Hematopoietic multipotent progenitor cell treated with erythropoietin and hydrocortisone succinate and interleukin-3 and kit ligand, for 15 days (in vitro differentiated cells): ENCODE data around the gene PACRG.

Source experiments
- DNase-seq: peaks from one replicate; pipeline ENCODE4 v3.0.0-alpha.2; 2015; ENCODE audit warnings: low spot score

Gene PACRG

DNA sequence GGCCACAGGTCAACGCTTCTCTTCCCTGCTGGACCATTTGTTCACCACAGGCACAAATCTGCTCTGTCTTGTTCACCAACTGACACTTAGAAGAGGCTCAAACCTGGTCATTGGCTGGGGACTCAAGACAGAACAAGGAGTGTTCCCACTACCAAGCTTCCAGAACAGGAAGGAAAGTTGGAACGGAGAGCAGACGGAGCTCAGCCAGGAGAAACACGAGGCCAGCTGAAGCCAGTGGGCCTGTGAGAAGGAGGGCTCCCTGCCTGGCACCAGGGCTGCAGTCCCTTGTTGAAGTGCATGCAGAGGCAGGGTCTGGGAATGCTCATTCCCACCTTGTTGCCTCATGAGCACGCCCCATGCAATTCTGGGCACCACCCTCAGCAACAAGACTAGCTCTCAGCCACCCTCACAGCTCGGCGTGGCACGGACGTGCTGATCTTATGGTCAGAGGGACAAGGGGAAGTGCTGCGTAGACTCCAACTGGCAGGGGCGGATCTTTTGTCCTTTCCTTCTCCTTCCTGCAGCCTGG lies 450.2 kb downstream of the PACRG start:
- DNase-seq: no peak

DNA sequence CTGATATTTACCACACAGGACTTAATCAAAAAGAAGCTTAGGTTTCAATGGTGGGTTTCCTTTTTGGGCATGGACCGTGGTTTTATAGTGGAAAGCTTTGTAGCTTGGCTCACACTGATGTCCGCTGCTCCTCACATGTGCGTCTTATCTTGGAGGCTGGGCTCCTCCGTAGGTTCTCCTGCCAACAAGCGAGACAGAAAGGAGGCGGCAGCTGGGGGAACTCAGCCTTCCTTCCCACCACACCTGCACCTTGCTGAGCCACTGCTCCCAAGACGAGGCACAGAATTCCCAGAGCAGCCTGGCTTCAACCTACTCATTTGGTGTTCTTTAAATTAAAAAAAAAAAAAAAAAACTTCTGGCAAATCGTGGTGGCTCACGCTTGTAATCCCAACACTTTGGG lies 451.3 kb downstream of the PACRG start:
- DNase-seq: no peak

DNA sequence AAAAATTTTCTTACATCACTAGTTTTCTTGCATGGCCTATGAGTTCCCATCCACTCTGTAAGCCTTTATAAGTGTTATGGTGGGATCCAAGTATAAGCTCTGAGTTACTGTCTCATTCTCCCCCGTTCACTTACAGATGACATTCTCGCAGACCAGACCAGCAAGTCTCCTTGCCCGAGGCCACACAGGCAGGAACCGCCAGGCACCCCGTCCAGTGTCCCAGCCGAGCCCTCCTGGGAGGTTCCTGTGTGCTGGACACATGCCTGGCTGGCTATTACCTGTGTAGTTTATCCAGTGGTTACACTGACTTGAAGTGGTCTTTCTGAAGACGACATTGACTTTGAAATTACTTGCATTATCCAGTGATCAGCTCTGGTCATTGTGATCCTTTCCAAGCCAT lies 451.9 kb downstream of the PACRG start:
- no peak for DNase-seq

DNA sequence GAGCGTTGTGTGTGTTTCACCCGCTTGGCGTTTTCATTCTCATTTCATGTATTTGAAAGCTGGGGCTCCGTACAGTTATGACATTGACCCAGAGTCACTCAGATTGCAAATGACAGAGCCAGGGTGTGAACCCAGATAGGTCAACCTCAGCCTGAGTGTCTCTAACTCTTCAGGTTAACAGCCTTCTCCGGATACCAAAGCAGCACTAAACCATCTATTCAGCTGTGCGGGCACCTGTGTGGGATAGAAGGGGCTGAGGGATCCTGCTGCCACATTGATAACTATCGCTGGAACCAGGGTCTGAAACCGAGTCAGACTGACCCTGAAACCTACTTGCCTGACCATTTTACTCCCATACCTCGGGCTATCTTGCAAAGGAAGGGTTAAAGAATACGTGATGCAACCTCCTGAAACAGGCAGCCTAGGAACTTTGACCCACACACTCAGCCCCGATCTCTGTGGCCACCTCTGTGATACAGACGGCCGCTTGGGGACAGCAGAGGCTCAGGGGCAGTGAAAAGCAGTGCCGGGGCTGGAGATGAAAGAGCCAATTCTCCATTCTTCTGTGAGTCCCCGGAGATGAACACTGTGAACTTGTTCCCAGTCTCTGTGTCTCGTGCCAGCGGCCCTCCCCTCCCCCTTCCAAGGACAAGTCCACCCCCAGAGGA lies 453.2 kb downstream of the PACRG start:
- DNase-seq: no peak

DNA sequence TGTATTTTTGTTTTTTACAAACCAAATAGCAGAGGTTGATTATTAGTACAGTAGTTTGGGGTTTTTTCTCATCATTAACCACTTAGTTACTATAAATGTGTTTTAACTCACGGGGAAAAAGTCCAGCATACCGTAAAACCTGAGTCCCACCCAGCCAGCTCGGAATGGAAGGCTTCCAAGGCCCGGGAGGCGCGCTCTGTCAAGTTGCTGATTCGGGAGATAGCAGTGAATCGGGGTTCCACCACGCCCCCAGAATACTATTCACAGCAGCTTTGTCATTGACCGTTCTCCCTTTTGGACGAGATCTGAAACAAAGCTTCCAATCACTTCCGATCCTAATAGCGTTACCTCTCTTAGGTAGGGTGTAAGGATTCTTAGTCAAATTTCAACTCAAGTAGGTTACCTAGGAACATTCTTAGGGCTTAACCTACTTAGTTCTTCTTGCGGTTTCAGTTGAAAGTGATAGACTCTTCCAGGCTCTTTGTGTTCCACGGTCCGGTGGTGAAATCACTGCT lies 453.9 kb downstream of the PACRG start:
- DNase-seq: no peak

DNA sequence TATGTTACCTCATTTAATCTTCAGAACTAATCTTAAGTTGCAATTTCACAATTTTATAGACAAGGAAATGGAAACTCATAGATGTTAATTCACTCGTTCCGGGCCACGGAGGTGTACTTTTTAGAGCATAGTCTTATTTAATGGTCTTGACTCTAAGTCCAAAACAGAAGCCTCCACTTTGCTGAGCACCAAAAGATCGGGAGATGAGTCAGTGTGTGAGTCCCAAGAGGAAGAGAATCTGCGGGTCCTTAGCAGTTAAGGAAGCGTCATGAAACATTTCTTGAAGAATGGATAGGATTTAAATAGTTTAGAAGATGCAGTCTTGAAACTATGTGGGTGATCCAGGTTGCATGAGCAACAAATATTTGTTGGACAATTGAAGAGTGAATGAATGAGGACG lies 454.9 kb downstream of the PACRG start:
- DNase-seq: no peak

DNA sequence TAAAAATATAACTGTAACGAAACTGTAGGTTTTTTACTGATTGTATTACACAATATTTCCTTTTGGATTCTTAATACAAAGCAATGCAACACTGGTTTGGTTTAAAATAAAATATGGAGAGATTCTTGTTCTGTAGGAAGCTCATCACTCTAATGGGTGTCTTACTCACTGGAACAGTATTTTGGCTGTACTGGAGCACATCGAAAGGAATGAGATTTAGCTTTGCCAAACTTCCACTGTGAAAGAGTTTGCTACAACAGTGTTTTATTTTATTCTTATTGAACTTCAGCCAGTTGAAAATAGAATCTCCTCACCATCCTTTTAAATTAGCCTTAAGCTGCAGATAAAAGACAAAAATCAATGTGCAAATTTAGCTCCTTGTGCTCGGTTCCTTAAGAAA lies 456.0 kb downstream of the PACRG start:
- no peak for DNase-seq

DNA sequence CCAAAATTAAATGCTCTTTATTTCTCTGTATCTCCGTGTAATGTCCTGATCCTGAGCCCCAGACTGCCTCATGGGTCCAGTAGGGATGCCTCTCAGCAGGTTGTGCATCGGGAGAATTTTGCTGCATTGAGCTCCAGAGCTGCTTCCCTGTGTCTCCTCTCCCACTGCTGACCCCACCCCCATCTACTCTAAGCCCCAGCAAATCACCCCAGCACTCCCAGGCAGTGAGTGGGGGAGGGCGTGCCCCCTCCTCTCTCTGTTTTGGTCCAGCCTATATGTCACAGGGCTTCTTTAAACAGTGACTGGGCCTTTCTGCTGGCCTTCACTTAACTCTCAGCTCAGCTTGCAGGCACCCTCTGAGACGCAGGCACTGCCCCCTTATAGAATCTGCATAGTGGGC lies 458.0 kb downstream of the PACRG start:
- DNase-seq: no peak

DNA sequence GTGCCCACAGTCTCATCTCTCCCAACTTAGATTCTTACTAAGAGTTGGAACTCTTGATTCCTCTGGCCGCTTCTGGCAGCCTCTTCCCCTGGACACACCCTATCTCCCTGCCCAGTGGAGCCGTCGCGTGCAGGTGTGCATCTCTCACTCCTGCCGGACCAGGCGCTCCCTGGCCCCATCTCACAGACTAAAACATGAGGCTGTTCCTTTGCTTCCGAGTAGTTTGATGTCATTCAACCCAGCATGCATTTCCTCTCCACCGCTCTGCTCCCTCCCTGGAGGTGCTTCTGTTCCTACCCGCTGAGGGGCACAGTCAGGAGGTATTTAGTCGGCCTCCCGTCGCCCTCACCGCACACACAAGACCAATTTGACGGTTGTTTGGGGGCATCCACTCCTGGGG lies 458.8 kb downstream of the PACRG start:
- DNase-seq: no peak

DNA sequence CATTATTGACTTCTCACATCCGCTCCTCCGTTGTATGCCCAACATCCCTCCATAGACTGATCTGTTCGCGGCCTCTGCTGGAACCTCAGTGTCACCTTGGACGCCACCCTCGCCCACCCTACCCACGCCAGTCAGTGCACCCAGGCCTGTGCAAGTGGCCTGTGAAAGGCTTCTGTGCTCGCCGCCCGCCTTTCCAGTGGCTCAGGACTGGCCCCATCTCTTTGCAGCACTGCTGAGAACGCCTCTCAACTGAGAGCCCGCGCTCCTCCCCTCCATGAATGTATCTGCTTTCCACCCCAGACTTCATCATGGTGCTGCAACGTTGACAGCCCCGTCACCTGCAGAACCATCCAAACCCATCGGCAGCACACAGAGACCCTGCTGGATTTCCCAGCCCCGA lies 459.4 kb downstream of the PACRG start:
- DNase-seq: no peak

DNA sequence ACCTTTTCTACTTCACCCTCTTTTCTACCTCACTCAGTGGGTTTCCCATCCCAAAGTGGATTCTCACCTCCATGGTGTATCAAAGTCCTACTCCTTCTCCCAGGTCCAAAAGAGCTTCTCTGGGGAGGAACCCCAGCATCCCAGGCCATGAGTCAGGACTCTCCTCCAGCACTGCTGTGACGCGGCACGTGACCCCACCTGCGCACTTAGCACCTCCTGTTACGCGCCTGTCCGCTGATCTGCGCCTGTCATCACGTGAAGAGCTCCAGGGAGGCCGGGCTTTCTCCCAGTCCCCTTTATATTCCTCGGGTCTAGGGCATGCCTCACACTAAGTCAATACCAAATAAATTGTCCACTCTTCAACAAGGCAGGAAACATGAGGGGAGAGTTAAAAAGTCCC lies 459.8 kb downstream of the PACRG start:
- DNase-seq: no peak

DNA sequence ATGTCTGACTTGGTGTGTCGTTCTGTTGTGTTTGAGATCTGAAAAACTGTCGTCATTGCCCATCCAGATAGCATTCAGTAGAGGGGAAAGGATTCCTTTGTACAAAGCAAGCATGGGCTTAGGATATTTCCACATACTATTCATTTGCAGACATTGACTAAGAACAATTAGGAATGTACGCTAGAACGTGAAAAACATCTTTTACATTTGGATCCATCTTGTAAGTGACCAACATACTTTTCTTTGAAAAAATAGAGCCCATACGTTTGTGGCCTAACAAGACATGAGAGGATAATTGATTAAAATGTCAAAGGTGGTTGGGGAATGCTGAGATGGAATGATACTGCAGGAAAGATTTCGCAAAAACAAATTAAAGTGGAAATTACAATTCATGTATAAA lies 461.0 kb downstream of the PACRG start:
- DNase-seq: no peak

DNA sequence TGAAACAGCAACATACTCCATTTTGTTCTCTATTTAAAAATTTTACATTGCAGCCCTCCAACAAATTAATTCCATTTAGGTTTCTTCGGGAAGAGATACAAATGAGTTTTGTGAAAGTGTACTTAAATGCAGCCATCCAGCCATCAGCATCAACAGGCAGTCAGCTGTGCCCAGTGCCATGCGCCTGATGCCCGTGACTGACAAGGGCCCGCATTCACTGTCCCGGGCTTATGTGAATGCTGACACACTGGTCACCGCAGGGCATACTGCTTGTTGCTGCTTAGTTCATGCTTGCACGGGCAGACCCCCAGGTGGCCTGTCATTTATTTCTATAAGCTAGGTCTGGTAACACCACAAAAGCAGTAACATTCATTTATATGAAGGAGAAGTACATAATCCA lies 461.8 kb downstream of the PACRG start:
- DNase-seq: no peak

DNA sequence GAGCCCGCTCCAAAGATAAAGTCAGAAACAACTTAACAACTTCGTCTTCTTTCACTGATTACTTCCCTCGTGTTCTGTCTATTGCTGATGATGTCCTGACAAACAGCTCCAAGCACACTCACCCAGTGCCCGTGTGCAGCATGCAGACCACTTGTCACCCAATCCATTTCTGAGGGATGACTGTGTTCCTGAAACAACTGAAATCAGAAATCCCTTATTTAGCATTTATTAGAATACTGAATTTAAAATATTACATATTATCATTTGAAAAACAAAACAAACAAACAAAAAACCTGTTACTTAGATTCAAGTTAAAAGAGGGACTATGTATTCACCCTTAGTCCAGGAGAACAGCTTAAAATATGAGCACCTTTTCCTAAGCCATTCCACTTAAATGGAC lies 463.0 kb downstream of the PACRG start:
- DNase-seq: no peak

DNA sequence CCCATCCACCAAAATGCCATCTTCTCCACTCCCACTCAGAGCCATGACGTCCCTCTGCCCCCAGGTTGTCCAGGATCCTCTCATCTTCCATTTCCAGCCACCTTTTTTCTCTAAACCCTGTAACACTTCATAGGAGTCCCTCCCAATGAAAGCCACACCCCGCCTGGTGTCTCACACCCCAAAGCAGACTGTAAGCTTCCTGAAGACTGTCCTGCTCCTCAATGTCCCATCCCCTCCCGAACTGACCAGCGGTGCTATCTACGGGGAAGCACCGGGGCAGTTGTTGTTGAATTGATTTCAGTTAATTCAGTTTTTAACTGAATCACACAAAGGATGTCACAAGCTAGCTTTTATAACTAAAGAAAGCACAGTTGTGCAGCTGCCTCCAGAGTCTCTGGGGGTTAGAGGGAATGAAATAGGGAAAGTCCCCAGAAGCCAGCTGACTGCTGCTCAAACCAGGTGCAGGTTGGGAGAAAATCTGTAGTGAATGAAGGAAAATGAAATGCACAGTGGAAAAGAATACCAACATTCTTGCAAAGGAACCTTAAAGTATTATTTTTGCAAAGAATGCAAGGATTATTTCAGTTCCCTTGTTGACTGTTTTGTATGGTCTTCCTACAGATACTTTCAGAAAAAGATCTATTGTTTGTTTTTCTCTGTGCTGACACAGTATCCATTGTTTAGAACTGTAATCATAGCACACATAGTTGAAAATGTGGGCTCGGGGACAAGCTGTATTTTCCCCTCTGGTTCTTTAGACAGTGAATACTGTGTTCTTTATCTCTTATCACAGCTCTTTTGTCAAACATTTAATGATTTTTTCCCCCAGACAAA lies 464.1 kb downstream of the PACRG start:
- DNase-seq: no peak

DNA sequence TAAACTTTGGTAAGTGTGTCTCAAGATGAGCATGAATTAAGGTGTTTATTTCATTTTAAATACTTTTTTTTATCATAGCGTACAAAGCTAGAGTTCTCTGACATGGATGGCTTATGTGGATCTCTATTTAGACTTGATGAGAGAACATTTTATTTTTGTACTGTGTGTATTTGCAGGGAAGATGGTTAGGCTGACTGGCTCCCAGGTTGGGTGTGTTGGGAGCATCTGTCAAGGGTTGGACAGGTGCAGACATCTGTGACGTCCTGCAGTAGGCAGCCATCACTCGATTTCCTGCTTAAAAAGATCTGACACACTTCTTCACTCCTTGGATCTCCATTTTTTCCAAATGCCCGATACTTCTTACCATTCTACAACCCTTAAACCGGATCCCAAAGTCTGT lies 464.8 kb downstream of the PACRG start:
- no peak for DNase-seq

DNA sequence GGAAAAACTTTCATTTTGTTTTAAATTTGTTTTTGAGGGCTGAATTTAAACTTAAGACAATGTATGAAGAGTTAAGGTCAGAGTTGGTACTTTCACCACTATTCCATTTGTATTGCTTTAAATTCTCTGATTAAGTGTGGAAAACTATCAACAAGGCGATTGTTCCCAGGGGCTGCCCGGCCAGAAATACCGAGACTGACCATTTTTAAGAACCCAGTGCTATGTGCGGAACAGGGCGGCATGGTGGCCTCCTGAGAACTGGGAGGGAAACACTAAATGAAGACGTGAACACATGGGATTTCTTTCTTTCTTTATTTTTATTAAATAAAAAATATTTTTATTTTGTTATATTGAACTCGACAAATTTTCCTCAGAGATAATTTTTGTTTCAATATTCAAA lies 465.6 kb downstream of the PACRG start:
- no peak for DNase-seq

DNA sequence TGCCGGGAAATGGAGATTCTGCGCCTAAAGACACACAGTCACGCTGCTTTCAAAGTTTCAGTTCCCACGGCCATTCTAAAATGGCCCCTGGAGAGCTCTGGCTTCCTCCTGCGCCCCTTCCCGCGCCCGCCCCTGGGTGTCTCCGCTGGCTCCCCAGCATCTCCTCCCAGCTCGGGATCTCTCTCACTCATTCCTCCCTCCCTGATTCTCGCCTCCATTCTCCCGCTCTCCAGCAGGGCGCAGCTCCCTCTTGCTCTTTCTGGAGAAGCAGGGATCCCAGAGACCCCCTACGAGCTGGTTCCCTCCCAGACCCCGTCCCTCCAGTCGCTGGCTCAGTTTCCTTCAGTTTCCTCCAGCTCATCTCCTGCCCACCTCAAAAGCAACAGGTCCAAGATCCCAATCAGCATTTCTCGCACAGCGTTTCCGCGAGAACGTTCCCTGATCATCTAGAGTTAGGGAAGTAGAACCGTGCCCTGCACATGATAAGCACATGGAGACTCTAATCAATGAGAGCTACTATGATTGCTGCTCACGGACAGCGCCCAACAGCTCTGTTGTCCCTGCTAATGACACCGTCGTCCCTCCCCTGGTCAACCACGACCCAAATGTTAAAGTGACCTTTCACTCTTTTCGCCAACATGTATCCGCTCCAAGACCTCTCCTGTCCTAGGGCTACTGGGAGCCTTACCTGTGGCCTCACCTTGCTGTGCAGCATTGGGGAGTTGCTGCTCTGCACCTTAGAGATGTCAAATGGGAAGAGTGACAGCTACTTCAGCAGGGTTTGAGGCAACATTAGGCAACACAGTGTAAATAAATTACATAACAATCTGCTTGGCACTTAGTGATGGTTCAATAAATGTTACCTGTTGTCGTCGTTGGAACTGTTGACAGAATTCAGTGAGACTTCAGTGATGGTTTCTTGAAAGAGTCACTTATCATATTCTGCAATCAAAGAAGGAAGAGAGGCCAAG lies 468.2 kb downstream of the PACRG start:
- DNase-seq: no peak

DNA sequence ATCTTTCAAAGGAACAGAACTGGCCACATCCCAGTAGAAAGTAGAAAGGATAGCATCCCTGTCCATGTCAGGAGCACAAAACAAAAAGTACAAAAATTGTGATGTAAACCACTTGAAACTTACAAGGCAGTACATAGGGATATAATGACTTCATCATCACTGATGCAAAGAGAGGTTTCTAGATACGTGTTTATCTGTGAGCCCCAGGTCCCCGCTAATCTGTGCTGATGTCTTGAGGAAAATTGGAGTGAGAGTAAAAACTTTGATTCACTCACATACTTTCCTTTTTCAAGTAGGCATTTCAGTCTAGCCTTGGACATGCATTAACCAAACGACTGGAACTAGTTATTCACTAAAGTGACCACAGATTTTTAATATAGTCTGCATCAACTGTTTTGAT lies 470.1 kb downstream of the PACRG start:
- DNase-seq: no peak

DNA sequence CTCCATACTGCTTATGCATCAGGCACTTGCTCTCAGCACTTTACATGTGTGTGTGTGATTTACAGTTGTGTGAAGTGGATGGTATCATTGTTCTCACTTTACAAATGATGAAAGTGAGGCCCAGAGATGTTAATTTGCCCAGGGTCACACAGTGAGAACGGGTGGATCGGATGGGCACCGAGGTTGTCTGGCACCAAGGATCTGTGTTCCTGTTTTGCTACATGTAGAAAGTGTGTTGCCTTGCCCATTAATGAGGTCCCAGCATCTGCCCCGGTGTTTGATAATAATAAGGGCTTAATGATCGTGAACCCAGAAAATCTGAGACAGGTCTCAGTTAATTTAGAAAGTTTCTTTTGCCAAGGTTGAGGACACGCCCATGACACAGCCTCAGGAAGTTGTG lies 470.6 kb downstream of the PACRG start:
- no peak for DNase-seq

DNA sequence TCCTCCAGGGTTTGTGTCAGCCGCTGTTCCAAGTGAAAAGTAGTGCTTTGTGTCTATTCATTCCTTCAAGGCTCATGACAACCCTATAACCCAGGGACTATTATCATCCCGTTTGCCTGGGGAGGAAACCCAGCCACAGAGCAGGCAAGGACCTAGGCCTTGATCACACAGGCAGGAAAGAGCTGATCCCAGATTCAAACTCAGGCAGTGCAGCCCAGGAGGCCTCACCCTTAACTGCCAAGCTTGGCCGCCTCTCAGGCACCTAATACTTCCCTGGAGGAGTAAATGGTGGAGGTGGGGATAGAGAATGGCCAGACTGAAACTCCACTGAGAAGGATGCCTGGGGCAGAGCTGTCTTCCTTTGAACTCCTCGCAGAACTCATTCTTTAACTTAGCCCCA lies 471.6 kb downstream of the PACRG start:
- no peak for DNase-seq

DNA sequence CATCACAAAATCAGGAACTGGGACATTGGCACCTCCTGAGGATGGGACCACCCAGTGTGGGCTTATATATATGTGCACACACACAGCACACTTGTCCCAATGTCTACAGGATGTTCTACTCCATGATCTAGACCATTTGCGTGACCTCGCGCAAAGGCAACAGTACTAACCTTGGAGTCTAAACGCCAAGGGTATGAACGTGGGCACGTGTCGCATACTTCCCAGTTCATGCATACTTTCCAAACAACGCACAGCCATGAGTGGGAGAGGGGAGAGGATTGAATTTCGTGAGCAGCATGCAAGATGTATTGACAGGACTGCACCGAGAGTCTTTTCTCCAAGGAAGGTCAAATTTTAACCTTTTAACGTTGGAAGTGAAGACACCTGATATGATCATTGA lies 472.5 kb downstream of the PACRG start:
- no peak for DNase-seq
